Fibroblast of mammary gland (primary cell): ENCODE results near the gene ADAMTS7.
"Not testable (repeated sequence)": the region's sequence is repeated elsewhere in the genome, so short reads cannot be mapped to it uniquely, and the experiment has no call there.

Experiments
- DNase-seq: peaks from one replicate; pipeline ENCODE4 v3.0.0-alpha.2; 2010; ENCODE audit warnings: low read depth
- H3K4me3 ChIP-seq: 2 replicates; pipeline ENCODE4 v1.5.1; 2011; ENCODE audit warnings: low read depth, mild to moderate bottlenecking, low read length, moderate library complexity; ENCODE audit not compliant: control insufficient read depth
- TF ChIP-seq, protein P1 (sequence below): conservative IDR thresholded peaks from 2 replicates; pipeline ENCODE4 v1.5.1; 2011; ENCODE audit warnings: low read depth, low read length, inconsistent platforms; ENCODE audit not compliant: control insufficient read depth, insufficient read depth

ADAMTS7 gene

DNA sequence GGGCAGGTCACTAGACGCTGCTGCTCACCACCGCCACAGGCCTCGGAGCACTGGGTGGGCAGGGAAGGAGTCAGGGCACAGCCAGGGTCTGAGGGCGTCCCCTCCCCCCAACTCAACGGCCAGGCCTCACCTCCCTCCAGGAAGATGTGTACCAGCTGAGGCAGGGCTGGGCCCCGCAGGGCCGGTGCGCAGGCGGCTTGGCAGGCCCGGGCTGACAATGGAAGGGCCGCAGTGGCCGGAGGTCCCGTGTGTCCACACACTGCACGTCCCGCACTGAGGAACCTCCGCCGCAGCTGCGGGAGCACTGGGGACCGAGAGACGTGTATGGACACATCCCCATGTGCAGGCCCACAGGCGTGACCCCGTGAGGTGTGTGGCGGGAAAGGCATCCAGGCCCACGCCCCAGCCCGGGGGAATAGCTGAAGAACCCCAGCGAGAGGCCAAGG is 47.4 kb downstream of the ADAMTS7 start:
- TF ChIP-seq, protein P1, sequence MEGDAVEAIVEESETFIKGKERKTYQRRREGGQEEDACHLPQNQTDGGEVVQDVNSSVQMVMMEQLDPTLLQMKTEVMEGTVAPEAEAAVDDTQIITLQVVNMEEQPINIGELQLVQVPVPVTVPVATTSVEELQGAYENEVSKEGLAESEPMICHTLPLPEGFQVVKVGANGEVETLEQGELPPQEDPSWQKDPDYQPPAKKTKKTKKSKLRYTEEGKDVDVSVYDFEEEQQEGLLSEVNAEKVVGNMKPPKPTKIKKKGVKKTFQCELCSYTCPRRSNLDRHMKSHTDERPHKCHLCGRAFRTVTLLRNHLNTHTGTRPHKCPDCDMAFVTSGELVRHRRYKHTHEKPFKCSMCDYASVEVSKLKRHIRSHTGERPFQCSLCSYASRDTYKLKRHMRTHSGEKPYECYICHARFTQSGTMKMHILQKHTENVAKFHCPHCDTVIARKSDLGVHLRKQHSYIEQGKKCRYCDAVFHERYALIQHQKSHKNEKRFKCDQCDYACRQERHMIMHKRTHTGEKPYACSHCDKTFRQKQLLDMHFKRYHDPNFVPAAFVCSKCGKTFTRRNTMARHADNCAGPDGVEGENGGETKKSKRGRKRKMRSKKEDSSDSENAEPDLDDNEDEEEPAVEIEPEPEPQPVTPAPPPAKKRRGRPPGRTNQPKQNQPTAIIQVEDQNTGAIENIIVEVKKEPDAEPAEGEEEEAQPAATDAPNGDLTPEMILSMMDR = no peak
- DNase-seq = no peak
- no peak overlapping the region for H3K4me3 ChIP-seq

DNA sequence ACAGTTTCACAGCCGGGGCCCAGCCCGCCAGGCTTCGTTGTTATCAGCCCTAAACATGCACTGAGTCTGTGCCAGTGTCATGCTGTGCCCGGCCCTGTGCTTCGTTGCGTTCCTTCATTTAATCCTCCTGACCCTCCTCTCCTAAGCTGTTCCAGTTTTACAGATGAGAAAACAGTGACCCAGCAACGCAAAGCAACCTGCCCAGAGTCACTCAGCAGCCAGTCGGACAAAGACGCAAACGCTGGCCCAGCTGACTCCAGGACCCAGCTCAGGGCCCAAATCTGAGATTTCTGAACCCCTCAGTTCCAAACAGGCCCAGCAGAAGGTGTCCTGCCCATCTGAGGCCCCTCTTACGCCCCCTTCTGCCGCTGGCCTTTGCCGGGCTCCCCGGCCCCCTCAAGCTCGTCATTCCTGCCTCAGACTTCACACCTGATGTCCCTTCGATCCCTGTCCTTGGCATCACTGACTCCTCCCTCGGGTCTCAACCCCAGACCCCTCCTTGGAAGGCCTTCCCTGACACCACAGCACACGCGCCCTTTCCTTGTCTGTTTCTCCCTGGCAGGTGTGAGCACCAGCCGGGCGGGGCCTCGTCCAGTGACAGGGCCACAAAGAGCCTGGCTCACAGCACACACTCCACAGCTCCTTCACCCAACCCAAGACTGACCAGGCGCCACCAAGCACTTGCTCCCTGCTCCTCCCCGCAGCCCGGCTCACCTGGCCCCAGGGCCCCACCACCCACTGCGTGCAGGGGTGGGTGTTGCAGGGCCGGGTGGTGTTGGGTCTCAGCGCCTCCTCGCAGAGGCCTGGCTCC is 48.1 kb downstream of the ADAMTS7 start:
- TF ChIP-seq, protein P1 = no peak
- no peak overlapping the region for H3K4me3 ChIP-seq
- DNase-seq = no peak

DNA sequence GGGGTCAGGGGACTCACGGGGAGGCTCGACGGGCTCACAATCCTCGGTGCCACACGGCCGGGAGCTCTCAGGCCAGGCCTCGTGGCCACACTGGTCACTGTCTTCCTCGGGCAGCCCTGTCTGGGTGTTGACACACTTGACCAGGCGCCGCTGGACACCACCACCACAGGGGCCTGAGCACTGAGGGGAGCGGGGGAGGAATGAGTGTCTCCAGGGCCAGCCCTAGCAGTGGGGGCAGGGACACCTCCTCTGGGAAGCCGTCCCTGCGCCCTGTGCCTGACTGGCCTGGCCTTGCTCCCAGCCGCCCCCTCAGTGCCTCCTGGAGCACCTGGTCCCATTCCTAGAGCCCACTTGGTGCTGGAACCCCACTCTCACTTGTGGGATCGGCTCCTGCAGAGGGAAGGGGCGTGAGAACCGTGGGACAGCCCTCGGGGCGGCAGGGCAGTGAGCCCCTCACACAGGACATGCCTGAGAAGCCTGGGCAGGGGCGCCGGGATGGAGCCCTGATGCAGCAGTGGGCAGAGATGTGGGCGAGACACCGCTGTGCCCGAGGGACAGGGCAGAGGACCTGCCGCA is 48.8 kb downstream of the ADAMTS7 start:
- H3K4me3 ChIP-seq, DNase-seq: not testable (repeated sequence)

DNA sequence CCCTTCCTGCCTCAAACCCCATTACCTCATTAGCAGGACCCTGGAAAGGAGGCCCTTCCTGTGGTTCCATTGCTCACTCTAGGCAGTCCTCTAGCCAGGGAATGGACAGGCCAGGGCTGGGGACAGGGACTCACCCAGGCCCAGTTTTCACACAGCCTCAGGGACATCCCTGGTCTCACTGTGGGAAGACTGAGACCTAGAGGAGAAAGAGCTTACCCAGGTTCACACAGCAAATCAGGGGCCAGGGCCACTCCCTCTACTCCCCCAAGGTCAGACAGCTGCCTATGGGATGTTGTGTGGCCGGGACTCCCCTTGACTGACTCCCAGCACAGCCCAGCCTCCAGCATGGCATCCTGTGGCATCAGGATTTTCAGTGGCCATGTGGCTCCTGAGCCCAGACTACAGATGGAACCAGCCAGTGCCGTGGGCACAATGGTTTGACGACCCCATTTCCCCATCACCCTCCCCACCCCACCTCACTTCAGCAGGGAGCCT is 49.3 kb downstream of the ADAMTS7 start:
- TF ChIP-seq, protein P1 = no peak
- H3K4me3 ChIP-seq = no peak overlapping the region
- no peak for DNase-seq

DNA sequence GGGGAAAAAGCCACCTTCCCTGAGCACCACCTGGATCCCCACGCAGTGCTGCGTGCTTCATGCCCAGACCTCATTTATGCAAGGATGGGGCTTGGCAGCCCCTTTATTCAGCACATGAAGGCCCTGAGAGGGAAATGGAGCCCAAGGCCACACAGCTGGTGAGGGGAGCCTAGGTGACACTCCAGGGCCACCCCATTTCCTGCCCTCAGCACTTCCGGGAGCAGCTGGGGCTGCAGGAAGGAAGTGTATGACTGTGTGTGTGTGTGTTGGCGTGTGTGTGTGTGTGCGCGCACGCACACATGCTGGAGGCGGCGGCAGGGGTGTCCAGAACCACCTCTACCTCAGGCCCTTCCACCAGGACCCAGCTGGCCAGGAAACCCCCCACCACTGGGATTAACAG is 49.8 kb downstream of the ADAMTS7 start:
- not testable (repeated sequence) for DNase-seq, H3K4me3 ChIP-seq

DNA sequence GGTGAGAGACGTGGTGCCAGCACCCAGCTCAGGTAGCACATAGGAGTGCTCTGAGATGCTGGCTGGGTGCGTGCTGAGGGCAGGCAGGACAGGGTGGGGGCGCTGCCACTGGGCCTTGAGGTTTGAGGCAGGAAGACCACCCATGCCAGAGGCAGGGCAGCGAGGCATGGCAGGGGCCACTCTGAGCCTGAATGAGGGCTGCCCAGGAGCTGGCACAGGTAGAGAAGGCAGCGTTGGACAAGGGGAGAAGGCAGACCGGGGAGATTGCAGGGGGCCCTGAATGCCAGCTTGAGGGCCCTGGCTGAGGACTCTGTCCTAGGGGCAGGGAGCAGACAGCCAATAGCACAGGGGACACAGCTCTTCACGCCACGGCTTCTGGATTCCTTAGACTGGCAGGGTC is 50.2 kb downstream of the ADAMTS7 start:
- TF ChIP-seq, protein P1 = no peak
- no peak for DNase-seq
- no peak overlapping the region for H3K4me3 ChIP-seq

DNA sequence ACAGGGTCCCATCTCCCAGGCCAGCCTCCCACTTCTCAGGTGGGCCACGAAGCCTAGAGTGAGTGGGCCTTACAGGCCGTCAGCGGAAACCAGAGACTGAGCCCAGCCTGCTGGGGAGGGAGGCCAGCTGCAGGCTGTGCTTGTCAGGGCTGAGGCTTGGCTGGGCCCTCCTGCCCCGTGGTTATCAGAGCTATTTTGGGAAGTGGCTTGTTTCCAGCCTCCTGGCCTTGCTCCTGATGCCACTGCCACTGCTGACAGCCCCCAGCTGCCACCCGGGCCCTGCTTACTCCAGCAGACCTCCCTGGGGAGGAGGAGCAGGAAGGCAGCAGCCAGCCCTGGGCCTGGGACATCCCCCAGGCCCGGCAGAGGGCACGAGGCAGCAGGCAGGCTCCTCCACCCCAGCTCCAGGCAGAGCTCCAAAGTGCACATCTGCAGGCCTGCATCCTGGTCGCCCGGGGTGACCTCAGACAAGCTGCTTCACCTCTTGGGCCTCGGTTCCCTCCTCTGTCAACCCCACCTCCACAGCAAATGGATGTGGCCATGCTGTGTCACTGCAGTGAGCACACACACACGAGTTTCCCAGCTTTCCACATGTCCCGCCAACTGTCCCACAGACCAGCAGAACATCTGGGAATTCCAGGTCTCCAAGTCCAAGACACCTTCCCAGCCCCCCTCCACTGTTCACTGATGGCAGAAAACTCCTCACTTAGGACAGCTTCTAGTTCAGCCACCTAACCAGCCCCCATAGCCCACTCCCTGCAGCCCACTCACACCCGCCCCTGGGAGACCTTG is 51.0 kb downstream of the ADAMTS7 start:
- DNase-seq = peak; percentile 30
- not testable (repeated sequence) for H3K4me3 ChIP-seq

DNA sequence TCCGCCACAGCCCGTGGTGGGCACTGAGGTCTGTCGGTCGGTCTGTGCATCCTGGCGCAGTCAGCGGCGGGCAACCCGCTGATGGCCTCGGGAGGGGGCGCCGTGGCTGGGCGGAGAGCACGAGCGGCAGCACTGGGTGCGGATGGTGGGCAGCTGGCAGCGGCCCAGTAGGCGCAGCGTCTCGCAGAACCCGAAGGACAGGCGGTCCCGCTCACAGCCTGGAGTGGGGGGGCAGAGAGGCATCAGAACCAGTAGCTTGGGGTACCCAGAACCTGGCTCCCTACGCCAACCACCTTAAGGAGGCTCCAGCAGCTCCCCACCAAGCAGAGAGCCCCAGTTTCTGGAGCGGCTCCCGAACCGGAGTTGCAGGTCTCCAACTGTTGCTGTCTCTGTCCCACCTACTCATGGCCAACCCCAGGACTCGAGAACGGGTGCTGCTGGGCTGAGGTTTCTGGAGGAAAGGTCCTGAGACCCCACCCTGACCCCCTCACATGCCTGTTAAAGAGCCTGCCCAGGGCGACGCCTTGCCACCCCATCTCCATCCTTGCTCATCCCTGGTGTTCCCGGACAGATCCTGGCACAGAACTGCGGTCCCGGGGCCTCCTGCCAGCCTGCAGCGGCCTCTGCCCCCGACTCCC is 51.8 kb downstream of the ADAMTS7 start:
- not testable (repeated sequence) for H3K4me3 ChIP-seq, DNase-seq

DNA sequence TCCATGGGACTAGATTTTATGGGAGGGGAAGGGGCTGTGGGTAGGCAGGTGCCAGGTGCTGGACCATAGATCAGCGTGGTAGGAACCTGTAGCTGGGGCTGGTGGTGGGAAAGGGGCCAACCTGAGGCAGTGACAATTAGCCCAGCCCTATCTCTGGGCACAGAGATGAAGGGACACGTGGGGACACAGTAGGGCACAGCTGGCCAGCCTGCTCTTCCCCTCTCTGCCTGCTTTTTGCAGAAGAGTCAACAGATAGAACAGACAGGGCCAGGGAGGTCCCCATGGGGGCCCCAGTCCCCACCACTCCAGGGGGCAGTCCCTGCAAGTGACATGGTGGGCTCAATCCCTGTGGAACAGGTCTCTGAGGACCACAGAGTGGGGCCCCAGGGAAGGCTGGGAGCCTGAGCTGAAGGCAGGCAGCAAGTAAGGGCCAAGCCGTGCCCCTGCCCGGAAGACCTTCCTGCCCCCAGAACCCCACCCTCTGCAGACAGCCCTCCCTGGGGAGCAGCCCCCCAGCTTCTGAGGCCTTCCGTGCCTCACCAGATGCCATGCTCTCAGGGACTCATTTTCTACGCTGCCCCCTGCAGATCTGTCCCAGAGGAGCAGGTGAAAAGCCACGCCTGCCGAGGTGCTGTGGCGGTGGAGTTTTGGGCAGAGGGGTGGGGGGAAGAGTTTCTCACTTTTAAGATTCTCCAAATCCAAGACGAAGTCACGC is 52.6 kb downstream of the ADAMTS7 start:
- not testable (repeated sequence) for H3K4me3 ChIP-seq, DNase-seq

DNA sequence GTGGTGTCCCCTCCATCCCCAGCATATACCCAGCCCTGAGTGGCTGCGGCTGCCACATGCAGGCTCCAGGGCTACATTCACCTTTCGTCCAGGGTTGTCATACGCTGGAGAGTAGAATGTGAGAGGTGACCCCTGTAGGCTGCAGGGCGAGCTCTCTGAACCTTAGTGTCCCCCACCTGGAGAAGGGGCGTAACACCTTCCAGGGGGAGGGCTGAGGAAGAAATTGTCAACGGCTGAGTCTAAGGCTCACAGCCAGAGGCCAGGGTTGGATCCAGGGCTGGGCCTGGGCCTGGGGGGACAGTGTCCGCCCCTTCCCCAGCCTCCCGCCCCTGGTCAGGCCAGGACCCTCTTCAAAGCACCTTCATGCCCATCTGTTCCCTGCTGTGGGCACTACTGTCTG is 53.2 kb downstream of the ADAMTS7 start:
- H3K4me3 ChIP-seq, DNase-seq: not testable (repeated sequence)
